ENCODE results near the gene IFT25. TPM values are rescaled to one million over a fixed set of nuclear protein-coding genes. Genes with fewer than 3 reads are reported as not detected.
A peak's percentile ranks its signal among the peaks of the same experiment; 100 is the strongest.

Gene IFT25
- total and polyA plus RNA-seq, 12 donors, result 7.8 to 16.0 (median 10.7) TPM

DNA sequence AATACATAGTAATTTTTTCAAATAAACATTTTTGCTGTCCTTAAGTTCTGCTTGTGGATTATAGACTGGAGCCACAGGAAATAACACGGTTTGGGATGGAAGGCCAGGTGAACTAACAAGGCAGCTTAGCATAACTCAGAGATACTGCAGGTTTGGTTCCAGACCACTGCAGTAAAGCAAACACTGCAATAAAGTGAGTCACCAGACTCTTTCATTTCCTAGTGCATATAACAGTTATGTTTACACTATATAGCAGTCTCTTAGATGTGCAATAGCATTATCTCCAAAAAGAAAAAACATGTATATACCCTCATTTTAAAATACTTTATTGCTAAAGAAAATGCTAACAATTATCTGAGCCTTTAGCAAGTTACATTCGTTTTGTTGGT, 22.6 kb upstream of the IFT25 start:
- Histone ChIP-seq H3K36me3 (peaks cover 0 to 100% (median 27%) of the 10 kb centered on the region in 9 donors), H3K4me3 (no peak overlapping the region), H3K27me3 (no peaks in the 10 kb centered on the region), H3K27ac (peak overlapping the region in 1 of 10 donors; percentile 34), H3K4me1 (peaks cover 0 to 9% (median 0%) of the 10 kb centered on the region in 9 donors), H3K9me3 (no peaks in the 10 kb centered on the region)
- TF ChIP-seq, protein P1, sequence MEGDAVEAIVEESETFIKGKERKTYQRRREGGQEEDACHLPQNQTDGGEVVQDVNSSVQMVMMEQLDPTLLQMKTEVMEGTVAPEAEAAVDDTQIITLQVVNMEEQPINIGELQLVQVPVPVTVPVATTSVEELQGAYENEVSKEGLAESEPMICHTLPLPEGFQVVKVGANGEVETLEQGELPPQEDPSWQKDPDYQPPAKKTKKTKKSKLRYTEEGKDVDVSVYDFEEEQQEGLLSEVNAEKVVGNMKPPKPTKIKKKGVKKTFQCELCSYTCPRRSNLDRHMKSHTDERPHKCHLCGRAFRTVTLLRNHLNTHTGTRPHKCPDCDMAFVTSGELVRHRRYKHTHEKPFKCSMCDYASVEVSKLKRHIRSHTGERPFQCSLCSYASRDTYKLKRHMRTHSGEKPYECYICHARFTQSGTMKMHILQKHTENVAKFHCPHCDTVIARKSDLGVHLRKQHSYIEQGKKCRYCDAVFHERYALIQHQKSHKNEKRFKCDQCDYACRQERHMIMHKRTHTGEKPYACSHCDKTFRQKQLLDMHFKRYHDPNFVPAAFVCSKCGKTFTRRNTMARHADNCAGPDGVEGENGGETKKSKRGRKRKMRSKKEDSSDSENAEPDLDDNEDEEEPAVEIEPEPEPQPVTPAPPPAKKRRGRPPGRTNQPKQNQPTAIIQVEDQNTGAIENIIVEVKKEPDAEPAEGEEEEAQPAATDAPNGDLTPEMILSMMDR (IDR thresholded peaks at IDR 0.05), result no peak
- intact Hi-C loops (cut with DNase I), result no loop called here
- no peak for DNase-seq
- no peak for ATAC-seq
- 91 to 92% methylated on average over 2 of the region's 2 CpGs for WGBS, 2 donors

DNA sequence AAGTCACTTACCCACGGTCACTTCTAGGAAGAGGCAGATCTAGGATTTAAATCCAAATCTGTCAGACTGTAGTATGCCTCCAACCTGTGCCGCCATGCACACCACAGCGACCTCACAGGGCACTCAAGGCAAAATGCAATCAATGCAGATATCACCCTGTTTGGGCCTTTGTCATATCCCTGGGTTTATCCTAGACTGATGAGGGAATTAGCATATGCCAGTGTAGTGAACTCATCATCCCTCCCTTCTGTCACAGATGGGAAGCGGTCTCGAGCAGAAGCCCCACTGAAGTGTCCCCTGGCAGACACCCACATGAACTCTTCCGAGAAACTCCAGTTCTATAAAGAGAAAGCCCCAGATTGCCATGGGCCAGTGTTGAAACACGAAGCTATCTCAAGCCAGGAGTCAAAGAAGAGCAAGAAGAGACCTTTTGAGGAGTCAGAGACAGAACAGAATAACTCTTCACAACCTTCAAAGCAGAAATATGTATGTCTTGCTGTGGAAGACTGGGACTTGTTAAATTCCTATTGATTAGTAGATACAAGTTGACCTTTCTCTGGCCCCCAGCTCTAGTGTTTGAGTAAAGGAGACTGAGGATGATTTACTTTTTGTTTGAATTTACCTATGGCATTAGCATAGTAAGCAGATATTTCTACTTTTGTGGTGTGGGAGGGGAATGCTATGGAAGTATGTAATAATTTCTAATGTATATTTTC, 22.1 kb upstream of the IFT25 start:
- intact Hi-C loops (cut with DNase I), result no loop called here
- no peaks in the 10 kb centered on the region for H3K27me3 ChIP-seq
- no peak overlapping the region for H3K4me3 ChIP-seq
- TF ChIP-seq, protein P1 (IDR thresholded peaks at IDR 0.05), result no peak
- no peaks in the 10 kb centered on the region for H3K9me3 ChIP-seq
- peaks cover 0 to 9% (median 0%) of the 10 kb centered on the region in 9 donors for H3K4me1 ChIP-seq
- peaks cover 0 to 100% (median 32%) of the 10 kb centered on the region in 9 donors for H3K36me3 ChIP-seq
- WGBS, 2 donors, result 77 to 80% methylated on average over 7 of the region's 7 CpGs
- DNase-seq, result no peak
- H3K27ac ChIP-seq, result peak overlapping the region in 1 of 10 donors; percentile 34
- peak in 4 of 8 donors; percentile 20 to 79 (median 38) for ATAC-seq

DNA sequence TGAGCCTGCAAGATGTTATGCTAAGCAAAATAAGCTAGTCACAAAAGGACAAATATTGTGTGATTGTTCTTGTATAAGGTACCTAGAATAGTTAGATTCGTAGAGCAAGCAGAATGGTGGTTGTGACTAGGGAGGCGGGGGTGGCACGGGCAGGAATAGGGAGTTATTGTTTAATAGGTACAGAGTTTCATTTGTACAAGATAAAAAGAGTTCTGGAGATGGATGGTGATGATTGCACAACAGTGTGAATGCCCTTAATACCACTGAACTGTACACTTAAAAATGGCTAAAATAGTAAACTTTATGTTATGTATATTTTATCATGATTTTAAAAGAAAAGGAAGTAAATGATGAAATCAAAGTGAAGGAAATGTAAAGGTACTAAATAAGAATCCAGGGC, 21.3 kb upstream of the IFT25 start:
- intact Hi-C loops (cut with DNase I), result no loop called here
- ATAC-seq (no peak), DNase-seq (no peak)
- H3K27ac ChIP-seq, result peak overlapping the region in 1 of 10 donors; percentile 34
- H3K27me3 ChIP-seq, result no peaks in the 10 kb centered on the region
- H3K9me3 ChIP-seq, result no peaks in the 10 kb centered on the region
- no peak overlapping the region for H3K4me3 ChIP-seq
- TF ChIP-seq, protein P1 (IDR thresholded peaks at IDR 0.05), result no peak
- H3K4me1 ChIP-seq, result peaks cover 0 to 9% (median 0%) of the 10 kb centered on the region in 9 donors
- peaks cover 0 to 100% (median 40%) of the 10 kb centered on the region in 9 donors for H3K36me3 ChIP-seq
- 93 to 96% methylated on average over 3 of the region's 3 CpGs for WGBS, 2 donors

DNA sequence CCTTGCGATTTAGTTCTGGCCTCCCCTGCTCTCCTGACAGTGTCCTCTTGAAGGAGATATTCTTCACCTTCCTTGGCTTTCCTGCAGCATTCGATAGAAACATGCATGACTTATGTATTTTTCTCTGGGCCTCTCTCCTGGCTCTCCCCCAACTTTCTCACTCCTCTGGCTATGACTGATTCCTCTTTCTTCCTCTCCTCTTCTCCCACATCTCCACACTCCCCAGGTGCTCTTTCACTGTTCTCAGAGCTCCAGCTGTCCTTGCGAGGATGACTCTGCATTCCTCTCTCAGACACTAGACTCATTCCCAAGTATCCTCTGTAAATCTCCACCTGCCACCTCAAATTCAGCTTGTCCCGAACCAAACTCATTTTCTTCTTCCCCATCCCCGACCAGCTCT, 18.6 kb upstream of the IFT25 start:
- WGBS, 2 donors, result 64 to 75% methylated on average over 5 of the region's 5 CpGs
- intact Hi-C loops (cut with DNase I), result loop anchor here in 2 of 10 donors (5.0 kb wide), 1 partner anchor 102 kb away; no protein-coding TSS in a partner anchor
- ATAC-seq, result no peak
- Histone ChIP-seq H3K9me3 (no peaks in the 10 kb centered on the region), H3K27me3 (no peaks in the 10 kb centered on the region), H3K4me3 (no peak overlapping the region), H3K36me3 (peaks cover 0 to 99% (median 51%) of the 10 kb centered on the region in 9 donors), H3K27ac (no peak overlapping the region), H3K4me1 (peaks cover 0 to 9% (median 0%) of the 10 kb centered on the region in 9 donors)
- TF ChIP-seq, protein P1 (IDR thresholded peaks at IDR 0.05), result no peak
- no peak for DNase-seq

All from heart right ventricle (tissue), 16 donors.